HG02970 (cell line): ENCODE measurements around the gene SBNO2.
A peak's percentile ranks its signal among the peaks of the same experiment; 100 is the strongest.
"Not testable (repeated sequence)": the region's sequence is repeated elsewhere in the genome, so short reads cannot be mapped to it uniquely, and the experiment has no call there.

Source experiments
- ATAC-seq: cut with Tn5 transposase; IDR thresholded peaks from one replicate; pipeline ENCODE4 v1.9.1; 2021; ENCODE audit warnings: mild to moderate bottlenecking, moderate library complexity, moderate number of reproducible peaks; ENCODE audit not compliant: unreplicated experiment, low FRiP score

SBNO2 gene

DNA sequence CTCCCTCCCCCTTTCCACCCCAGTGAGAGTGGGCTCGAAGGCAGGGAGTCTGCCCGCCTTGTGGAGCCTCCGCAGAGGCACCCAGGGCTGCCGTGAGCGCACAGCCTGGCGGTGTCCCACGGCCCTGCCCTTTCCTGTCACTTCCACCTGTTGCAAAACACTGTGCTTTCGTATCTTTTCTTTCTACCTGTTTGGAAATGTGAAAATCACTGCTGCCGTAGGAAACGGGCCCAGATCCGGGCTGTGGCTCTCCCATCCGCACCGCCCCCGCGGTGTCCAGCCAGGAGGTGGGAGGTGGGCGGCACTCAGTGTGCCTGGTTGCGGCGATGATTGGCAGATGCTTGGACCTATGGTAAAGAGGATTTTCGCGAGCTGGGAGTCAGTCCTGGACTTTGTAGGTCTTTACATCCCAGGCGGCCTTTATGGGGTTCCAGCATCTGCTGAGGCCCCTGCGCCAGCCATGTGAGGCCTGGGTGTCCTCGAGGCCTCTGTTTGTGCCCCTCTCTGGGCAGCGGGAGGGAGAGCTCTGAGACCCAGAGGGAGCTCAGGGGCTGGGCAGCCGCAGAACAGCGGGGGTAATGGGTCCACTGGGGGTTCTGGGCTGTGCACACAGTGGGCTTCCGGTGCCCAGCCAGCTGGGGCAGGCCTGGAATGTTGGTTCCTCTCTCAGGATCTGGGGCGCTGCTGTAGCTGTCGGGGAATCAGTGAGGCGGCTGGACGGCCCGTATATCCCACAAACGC lies 37.6 kb upstream of the SBNO2 start:
- no peak for ATAC-seq

DNA sequence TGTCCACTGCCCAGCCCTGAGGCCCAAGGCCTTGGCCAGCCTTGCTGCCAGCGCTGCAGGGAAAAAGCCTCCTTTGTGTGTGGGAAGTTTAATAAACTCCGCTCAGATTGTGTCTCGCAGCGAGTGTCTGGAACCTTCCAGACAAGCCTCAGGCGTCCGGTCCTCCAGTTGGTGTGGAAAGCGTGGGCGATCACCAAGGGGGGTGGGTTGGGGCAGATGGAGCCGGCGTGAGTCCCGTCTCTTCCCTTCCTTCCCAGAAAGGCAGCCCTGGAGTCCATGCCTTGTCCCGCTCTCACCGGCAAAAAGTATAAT lies 36.1 kb upstream of the SBNO2 start:
- no peak for ATAC-seq

DNA sequence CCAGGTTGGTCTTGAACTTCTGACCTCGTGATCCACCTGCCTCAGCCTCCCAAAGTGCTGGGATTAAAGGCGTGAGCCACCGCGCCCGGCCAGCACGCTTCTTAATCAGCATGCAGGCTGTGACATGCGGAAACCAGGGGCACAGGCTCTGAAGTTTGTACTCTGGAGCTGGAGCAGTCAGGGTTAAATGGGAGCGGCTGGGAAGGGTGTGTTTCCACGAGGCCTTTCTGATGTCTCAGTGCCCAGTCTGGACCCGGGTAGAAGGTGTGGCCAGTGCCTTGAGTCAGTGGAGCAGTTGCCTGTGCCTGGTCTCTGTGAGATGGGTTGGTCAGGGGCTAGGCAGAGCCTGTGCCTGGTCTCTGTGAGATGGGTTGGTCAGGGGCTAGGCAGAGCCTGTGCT lies 34.8 kb upstream of the SBNO2 start:
- ATAC-seq = not testable (repeated sequence)

DNA sequence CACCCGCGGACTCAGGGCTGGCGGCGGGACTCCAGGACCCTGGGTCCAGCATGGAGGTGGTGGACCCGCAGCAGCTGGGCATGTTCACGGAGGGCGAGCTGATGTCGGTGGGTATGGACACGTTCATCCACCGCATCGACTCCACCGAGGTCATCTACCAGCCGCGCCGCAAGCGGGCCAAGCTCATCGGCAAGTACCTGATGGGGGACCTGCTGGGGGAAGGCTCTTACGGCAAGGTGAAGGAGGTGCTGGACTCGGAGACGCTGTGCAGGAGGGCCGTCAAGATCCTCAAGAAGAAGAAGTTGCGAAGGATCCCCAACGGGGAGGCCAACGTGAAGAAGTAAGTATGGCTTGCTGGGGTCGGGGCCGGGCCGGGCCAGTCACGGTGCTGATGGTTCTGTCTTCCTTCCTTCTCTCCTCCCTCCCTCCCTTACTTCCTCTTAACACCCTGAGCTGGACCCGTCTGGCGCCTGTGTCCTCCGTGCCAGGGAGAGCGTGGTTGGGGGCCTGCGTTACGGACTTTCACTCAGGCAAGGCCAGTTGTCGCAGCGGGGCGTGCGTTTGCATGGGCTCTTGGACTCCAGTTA lies 32.9 kb upstream of the SBNO2 start:
- ATAC-seq = no peak

DNA sequence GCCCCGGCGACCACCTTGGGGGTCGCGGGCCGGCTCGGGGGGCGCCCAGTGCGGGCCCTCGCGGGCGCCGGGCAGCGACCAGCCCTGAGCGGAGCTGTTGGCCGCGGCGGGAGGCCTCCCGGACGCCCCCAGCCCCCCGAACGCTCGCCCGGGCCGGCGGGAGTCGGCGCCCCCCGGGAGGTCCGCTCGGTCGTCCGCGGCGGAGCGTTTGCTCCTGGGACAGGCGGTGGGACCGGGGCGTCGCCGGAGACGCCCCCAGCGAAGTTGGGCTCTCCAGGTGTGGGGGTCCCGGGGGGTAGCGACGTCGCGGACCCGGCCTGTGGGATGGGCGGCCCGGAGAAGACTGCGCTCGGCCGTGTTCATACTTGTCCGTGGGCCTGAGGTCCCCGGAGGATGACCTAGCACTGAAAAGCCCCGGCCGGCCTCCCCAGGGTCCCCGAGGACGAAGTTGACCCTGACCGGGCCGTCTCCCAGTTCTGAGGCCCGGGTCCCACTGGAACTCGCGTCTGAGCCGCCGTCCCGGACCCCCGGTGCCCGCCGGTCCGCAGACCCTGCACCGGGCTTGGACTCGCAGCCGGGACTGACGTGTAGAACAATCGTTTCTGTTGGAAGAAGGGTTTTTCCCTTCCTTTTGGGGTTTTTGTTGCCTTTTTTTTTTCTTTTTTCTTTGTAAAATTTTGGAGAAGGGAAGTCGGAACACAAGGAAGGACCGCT lies 32.2 kb upstream of the SBNO2 start:
- ATAC-seq = no peak

DNA sequence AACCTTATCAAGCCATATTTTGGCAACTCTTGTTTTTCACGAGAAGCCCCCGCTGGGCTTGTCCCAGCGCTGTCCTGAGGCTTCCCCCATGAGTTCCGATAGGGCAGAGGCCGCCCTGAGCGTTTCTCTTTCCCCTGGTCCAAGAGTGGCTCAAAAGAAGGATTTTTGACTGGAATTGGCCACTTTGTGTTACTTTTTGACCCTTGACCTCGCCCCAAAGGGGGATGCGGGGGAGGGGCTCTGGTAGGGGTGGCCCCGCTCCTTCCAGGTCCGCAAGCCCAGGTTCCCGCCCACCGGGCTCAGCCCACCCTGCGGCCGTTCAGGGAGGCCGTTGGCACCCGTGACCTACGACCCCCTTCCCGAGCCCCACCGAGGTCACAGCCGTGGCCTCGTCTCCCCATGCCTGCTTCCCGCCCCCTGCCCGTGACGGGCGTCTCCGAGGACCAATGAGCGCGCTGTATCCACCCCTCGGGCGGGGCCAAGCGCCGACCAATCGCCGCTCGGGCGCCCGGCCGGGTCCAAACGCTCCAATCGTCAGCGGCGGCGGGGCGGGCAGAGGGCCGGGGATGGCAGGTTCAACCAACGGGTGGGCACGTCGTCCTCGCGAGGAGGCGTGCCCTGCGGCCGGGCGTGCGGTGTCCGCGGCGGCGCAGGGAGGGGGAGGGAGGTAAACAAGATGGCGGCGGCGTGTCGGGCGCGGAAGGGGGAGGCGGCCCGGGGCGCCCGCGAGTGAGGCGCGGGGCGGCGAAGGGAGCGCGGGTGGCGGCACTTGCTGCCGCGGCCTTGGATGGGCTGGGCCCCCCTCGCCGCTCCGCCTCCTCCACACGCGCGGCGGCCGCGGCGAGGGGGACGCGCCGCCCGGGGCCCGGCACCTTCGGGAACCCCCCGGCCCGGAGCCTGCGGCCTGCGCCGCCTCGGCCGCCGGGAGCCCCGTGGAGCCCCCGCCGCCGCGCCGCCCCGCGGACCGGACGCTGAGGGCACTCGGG lies 31.3 kb upstream of the SBNO2 start, which contains the start of gene STK11:
TSS of gene STK11 (plus strand) at position 665 of the 986 bp plus-strand sequence. CDS start 1,136 bp downstream, outside the sequence.
- ATAC-seq = peak; percentile 94

DNA sequence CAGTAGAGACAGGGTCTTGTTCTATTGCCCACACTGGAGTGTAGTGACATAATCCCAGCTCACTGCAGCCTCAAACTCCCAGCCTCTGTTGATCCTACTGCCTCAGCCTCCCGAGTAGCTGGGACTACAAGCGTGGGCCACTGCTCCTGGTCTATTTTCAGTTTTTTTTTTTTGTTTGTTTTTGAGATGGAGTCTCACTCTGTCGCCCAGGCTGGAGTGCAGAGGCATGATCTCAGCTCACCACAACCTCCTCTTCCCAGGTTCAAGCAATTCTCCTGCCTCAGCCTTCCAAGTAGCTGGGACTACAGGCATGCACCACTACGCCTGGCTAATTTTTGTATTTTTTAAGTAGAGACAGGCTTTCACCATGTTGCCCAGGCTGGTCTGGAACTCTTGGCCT lies 26.5 kb upstream of the SBNO2 start:
- ATAC-seq = not testable (repeated sequence)

DNA sequence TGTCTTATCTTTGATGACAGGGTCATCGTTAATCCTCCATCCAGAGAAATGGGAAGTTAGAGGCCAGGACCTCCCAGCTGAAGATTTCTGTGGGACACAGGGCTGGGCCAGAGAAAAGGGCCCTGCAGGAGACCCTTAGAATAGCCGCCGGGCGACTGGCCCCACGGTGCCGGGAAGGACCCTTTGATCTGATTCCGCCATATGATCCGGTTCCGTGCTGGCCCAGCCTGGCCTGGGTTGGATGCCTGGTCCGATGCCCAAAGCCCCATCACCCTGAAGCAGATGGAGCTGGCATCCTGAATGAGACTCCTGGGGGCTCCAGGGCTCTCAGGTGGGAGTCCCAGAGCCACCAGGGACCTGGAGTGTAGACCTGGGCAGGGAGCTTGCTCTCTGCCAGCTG lies 25.5 kb upstream of the SBNO2 start:
- ATAC-seq = no peak

DNA sequence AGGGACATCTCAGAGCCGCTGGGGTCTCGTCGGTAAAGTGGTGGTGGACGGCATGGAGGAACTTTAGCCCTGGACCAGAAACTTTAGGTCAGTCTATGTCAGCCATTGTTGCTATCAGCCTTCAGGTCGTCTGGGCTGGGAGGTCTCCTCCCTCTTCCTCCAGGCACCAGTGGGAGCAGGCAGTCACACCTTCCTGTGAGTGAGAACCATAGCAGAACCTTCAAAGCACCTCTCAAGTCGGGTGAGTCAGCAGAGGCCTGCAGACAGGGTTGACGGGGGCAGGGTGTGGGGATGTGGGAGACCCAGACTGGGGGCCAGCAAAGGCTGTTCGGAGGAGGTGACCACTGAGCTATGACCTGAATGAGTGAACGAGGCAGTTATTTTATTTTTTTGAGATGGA lies 15.4 kb upstream of the SBNO2 start:
- no peak for ATAC-seq

DNA sequence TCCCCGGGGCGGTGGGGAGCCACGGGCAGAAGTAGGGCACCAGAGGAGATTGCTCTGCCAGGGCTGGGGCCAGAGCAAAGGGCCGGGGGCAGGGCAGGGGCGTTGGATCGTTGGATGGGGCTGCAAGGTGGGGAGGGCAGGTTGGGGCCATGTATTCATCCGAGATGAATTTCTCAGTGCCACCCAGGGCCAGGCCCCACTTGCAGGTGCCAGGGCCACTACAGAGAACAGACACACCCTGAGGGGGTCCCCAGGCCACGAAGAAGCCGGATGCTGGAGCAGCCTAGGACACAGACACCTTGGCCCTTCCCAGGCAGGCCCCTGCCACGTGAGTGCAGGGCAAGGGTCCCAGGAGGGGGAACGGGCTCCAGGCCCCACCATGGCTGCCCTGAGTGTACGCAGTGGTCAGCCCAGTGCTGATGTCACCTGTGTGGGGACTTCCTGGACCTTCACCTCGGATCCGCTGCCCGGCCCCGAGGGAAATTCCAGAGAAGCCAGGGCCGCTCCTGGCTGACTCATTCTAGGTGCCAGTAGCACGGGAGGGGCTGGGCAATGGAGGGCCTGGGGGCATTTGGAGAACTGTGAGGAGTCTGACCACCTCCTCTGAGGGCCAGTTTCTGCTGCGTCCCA lies 9.6 kb upstream of the SBNO2 start:
- no peak for ATAC-seq

DNA sequence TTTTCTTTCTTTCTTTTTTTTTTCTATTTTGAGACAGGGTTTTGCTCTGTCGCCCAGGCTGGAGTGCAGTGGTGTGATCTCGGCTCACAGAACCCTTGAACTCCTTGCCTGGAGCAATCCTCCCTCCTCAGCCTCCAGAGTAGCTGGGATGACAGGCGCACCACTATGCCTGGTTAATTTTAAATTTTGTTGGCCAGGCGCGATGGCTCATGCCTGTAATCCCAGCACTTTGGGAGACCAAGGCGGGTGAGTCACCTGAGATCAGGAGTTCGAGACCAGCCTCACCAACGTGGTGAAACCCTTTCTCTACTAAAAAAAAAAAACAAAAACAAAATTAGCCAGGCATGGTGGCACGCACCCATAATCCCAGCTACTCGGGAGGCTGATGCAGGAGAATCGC lies 8.7 kb upstream of the SBNO2 start:
- no peak for ATAC-seq

DNA sequence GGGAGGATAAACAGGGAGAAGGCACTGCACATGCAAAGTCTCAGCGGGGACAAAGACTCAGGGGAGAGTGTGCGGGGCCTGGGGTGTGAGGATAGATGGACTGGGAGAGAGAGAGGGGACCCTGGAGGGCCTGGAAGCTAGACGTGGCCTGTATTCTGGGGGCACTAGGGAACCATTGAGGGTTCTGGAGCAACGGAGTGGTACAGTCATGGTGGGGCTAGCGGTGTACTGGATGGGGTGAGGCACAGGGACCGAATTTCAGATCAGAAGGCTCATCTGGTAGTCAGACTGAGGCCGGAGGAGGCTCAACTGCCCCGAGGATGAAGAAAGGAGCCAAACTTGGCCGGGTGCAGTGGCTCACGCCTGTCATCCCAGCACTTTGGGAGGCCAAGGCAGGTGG lies 8.0 kb upstream of the SBNO2 start:
- no peak for ATAC-seq

DNA sequence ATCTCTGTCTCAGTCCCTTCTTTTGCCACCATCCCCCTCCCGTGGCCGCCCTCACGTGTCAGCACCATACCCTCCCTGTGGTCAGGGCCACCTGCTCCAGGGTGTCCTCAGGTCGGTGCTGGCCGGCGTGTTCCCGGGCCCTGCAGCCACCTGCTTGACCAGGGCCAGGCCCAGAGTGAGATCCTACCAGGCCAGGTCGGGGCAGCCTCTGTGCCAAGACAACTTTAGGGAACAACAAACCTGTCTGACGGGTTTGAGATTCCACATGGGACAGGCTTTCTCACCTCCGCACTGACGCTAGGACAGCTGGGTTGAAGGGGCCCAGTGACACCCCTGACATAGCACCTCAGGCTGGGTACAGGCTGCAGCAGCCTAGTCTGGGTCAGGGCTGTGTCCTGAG lies 7.5 kb upstream of the SBNO2 start:
- ATAC-seq = no peak

DNA sequence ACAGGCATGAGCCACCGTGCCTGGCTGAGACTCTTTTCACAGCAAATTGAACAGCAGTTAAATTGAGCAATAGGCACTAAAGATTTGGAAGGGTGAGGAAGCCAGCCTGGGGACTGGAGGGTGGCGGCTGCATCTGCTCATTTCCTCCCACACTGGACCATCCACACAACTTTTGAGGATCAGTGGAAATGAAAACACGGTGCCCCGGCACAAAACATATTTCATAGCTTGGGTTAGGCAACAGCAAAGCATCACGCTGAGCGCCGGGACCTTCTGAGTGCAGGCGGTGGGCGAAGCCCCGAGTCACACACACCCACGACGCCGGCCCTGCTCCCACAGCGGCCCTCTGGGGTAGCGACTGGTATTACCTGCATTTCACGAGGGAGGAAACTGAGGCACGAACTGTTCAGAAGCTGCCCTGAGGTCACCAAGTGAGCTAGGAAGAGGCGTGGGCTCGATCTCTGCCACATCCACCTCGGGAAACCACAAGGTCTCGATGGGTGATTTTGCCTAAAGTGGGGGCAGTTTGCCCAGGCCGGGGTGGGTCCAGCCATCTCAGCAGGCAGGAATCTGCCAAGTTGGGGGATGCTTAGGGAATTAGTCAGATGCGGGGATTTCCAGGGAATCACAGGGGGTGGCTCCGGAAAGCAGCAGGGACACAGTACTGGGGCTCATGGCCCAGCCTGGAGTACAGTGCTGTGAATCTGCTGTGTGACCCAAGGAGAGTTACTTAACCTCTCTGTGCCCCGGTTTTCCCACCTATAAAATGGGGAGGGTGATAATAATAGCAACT lies 3.5 kb upstream of the SBNO2 start:
- ATAC-seq = no peak

DNA sequence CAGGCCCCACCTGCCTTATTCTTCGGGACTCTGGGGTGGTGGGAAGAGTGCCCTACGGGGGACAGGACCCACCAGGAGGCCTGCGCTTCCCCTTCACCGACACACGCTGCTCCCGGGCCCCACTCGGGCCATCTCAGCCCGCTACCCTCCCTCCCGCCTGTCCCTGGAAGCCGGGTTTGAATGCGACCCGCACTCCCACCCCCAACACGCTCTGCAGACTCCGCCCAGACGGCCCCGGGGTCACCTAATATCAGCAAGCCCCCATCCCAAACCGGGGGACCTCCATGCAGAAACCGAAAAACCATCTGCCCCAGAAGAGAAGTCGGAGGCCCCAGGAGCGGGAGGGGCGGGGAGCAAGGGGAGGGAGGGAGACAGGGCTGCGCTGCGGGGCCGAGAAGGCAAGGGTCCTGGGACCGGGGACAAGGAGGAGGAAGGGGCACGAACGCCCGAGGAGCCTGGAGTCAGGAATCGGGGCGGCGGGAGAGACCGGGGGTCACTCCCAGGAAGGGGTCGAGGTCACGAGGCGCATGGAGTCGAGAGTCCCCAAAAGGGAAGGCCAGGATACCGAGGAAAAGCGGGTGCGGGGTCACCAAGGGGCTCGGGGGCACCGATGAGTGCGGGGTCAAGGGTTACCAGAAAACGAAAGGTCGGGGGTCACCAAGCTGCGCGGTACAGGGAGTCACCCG lies 766 bp downstream of the SBNO2 start:
- no peak for ATAC-seq

DNA sequence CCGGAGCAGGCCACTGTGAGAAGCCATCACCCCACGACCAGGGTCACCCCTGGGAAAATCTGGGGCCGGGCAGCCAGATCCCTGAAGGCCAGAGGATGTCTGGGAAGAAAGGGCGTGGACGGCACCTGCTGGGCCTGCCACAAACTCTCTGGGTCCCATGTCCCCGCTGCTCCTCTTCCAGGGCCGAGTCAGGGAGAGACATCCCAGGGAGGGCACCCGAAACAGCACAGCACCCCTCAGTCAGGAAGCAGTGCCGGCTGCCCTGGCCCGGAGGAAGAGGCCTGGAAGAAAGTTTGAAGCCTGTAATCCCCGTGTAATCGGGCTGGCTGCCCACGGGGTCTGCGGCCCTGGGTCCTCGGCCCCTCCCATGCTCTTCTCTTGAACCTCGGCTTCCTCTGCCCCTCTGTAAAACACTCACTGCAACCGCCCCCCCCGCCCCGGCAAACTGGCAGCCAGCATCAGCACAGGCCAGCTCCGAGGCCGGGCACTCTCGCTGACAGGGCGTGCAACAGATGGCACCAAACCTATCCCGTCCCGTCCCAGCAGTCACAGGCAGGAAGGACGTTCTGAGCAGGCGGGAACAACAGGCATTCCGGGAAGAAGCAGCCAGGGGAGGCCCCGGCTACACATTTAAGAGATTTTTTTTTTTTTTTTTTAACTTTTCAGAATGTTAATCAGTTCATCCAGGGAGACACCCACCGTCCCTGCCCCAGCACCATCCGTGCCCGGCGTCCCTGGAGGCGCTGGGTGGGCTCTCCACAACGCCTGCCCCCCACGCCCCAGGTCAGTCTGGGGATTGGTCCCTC lies 1.5 kb downstream of the SBNO2 start:
- ATAC-seq = no peak

DNA sequence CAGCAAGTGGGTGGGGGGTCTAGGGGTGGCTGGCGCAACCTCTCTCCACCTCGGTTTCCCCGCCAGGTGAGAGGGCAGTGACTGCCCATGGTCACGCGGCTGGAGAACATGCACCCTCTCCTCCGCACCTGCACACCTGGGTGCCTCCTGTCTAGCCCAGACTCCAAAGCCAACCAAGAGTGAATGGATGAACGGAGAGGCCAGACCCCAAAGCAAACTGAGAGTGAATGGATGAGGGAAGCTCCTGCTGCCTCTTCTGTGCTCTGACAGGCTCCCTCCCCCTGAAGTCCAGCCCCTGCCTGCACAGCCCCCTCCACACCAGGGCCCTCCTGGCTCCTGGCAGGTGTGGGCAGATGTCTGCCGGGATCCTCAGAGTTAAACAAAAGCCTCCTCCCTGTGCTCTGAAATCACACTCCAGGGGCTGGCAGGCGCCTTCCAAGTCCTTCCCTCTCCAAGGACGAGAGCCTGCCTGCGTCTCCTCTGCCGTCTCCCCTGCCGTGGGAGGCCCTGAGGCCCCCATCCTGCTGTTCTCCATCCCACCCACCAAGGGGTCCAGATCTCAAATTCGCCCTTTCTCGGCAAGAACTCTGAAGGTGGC lies 2.2 kb downstream of the SBNO2 start:
- no peak for ATAC-seq
